IMR-90 (cell line): ENCODE measurements around the gene ICAM5. TPM values are rescaled to one million over a fixed set of nuclear protein-coding genes. Genes with fewer than 3 reads are reported as not detected.
A peak's percentile ranks its signal among the peaks of the same experiment; 100 is the strongest.

ENCODE experiments used
- ATAC-seq: fragments of 200-7000 bp; cut with Tn5 transposase; 2 replicates; pipeline ENCODE4 v1.9.1; 2020; ENCODE audit warnings: low read depth, mild to moderate bottlenecking, moderate library complexity
- BruUV-seq: library from RNA; stranded (reverse); fragments of 400-500 nt; replicated peaks from 2 replicates; lab custom pipeline; 2021; lab: Mats Ljungman, UMichigan
- CTCF ChIA-PET: fragments of 300-600 bp; formaldehyde crosslinking; extraction: SDS; loops from one replicate; lab custom pipeline; 2021; ENCODE audit warnings: antibody characterized with exemption; lab: Yijun Ruan, JAX
- POLR2A ChIA-PET: fragments of 300-600 bp; sonication (Branson Sonifier 250); formaldehyde crosslinking; loops from one replicate; lab custom pipeline; 2022; ENCODE audit warnings: antibody characterized with exemption; ENCODE audit not compliant: unreplicated experiment; lab: Charles Lee
- DNase-seq: peaks from one replicate; pipeline ENCODE4 v3.0.0; 2013
- H2AFZ ChIP-seq: replicated peaks from 2 replicates; pipeline ENCODE3; 2013; ENCODE audit warnings: low read length, mild to moderate bottlenecking; ENCODE audit not compliant: poor library complexity
- H2AK5ac ChIP-seq: 2 replicates; pipeline ENCODE4 v1.6.1; 2013; ENCODE audit warnings: low read depth, low read length, inconsistent platforms
- H2AK9ac ChIP-seq: replicated peaks from 2 replicates; pipeline ENCODE3; 2013; ENCODE audit warnings: mild to moderate bottlenecking, low read depth, low read length, moderate library complexity; ENCODE audit not compliant: poor library complexity
- H2BK120ac ChIP-seq: 2 replicates; pipeline ENCODE4 v1.6.1; 2013; ENCODE audit warnings: low read depth, low read length, inconsistent platforms
- H2BK15ac ChIP-seq: 3 replicates; pipeline ENCODE4 v1.6.1; 2013; ENCODE audit warnings: low read depth, low read length, inconsistent platforms
- H2BK20ac ChIP-seq: 2 replicates; pipeline ENCODE4 v1.6.1; 2013; ENCODE audit warnings: low read depth, mild to moderate bottlenecking, inconsistent platforms, low read length, moderate library complexity
- H2BK5ac ChIP-seq: 2 replicates; pipeline ENCODE4 v1.6.1; 2013; ENCODE audit warnings: mild to moderate bottlenecking, low read depth, low read length, inconsistent platforms; ENCODE audit not compliant: poor library complexity, severe bottlenecking
- H3K14ac ChIP-seq: replicated peaks from 2 replicates; pipeline ENCODE4 v1.6.1; 2013; ENCODE audit warnings: low read depth, low read length, inconsistent platforms
- H3K18ac ChIP-seq: 2 replicates; pipeline ENCODE4 v1.6.1; 2013; ENCODE audit warnings: low read depth, low read length, control low read depth
- H3K23ac ChIP-seq: 2 replicates; pipeline ENCODE4 v1.6.1; 2013; ENCODE audit warnings: low read depth, low read length, inconsistent platforms
- H3K27ac ChIP-seq: 2 replicates; pipeline ENCODE4 v1.5.1; 2013; ENCODE audit warnings: mild to moderate bottlenecking, control low read depth, low read length; ENCODE audit not compliant: insufficient read depth
- H3K27me3 ChIP-seq: 2 replicates; pipeline ENCODE4 v1.6.1; 2013; ENCODE audit warnings: low read length; ENCODE audit not compliant: control insufficient read depth, insufficient read depth
- H3K36me3 ChIP-seq: 2 replicates; pipeline ENCODE4 v1.6.1; 2013; ENCODE audit warnings: low read length, mixed read lengths; ENCODE audit not compliant: control insufficient read depth, insufficient read depth
- H3K4ac ChIP-seq: 2 replicates; pipeline ENCODE4 v1.6.1; 2013; ENCODE audit warnings: low read depth, low read length, inconsistent platforms
- H3K4me1 ChIP-seq: 2 replicates; pipeline ENCODE4 v1.6.1; 2013; ENCODE audit warnings: low read length, mixed read lengths; ENCODE audit not compliant: control insufficient read depth, insufficient read depth
- H3K4me2 ChIP-seq: 2 replicates; pipeline ENCODE4 v1.6.1; 2013; ENCODE audit warnings: low read depth, mild to moderate bottlenecking, control low read depth, low read length, moderate library complexity
- H3K4me3 ChIP-seq: 2 replicates; pipeline ENCODE4 v1.5.1; 2013; ENCODE audit warnings: low read depth, mild to moderate bottlenecking, control low read depth, low read length, moderate library complexity; ENCODE audit not compliant: insufficient read depth
- H3K56ac ChIP-seq: 2 replicates; pipeline ENCODE4 v1.6.1; 2013; ENCODE audit warnings: low read length, inconsistent platforms; ENCODE audit not compliant: insufficient read depth; ENCODE audit errors: extremely low read depth
- H3K79me1 ChIP-seq, 2 experiments: 2 replicates each; pipeline ENCODE4 v1.6.1; 2013; ENCODE audit warnings: low read length in 2 of 2, inconsistent platforms in 1 of 2, low read depth in 1 of 2
- H3K9ac ChIP-seq: 2 replicates; pipeline ENCODE4 v1.6.1; 2013; ENCODE audit warnings: low read depth, low read length, control low read depth
- H3K9me1 ChIP-seq: 2 replicates; pipeline ENCODE4 v1.6.1; 2013; ENCODE audit warnings: low read length, inconsistent platforms; ENCODE audit not compliant: insufficient read depth
- H3K9me3 ChIP-seq: 2 replicates; pipeline ENCODE4 v1.6.1; 2013; ENCODE audit warnings: low read length; ENCODE audit not compliant: control insufficient read depth, insufficient read depth
- H4K20me1 ChIP-seq: 2 replicates; pipeline ENCODE4 v1.6.1; 2013; ENCODE audit warnings: low read length, inconsistent platforms; ENCODE audit not compliant: insufficient read depth
- H4K5ac ChIP-seq: 2 replicates; pipeline ENCODE4 v1.6.1; 2013; ENCODE audit warnings: mild to moderate bottlenecking, low read depth, low read length, control low read depth
- H4K8ac ChIP-seq, 2 experiments: 2 replicates each; pipeline ENCODE4 v1.6.1; 2013; ENCODE audit warnings: low read depth in 2 of 2, low read length in 2 of 2, control low read depth in 1 of 2, inconsistent platforms in 1 of 2
- H4K91ac ChIP-seq: 2 replicates; pipeline ENCODE4 v1.6.1; 2013; ENCODE audit warnings: low read depth, low read length, inconsistent platforms; ENCODE audit not compliant: insufficient read depth
- MAZ ChIP-seq: IDR thresholded peaks from 2 replicates; pipeline ENCODE4 v1.6.1; 2012; ENCODE audit warnings: low read depth, mild to moderate bottlenecking, low read length, improper control_type of control experiment, moderate library complexity, borderline replicate concordance
- WGBS, 2 experiments: methylation state at CpG; one replicate each; pipeline versions ENCODE4 v1.1.5 to v1.1.7; 2013; ENCODE audit warnings: missing lambda C conversion rate in 2 of 2; ENCODE audit not compliant: insufficient read length in 1 of 2; ENCODE audit errors: extremely low coverage in 2 of 2; 5-methylcytosine and 5-hydroxymethylcytosine counted together
- dilution Hi-C: fragments of 300-500 bp; cut with HindIII; formaldehyde crosslinking; loops from one replicate; pipeline ENCODE4 v1.14.3; 2018; ENCODE audit warnings: low sequenced_read_pairs; ENCODE audit not compliant: unreplicated experiment
- in situ Hi-C: fragments of 300-500 bp; cut with MboI; formaldehyde crosslinking; loops from 3 replicates; pipeline ENCODE4 v1.14.3; 2019; ENCODE audit warnings: low sequenced_read_pairs, inconsistent platforms, mixed read lengths
- intact Hi-C: fragments of 100-400 bp; cut with micrococcal nuclease; formaldehyde crosslinking; loops from 2 replicates; pipeline ENCODE4 v1.10.0; 2022
- polyA plus RNA-seq, 3 experiments: library from polyadenylated mRNA; depleted of rRNA; stranded (reverse); fragments of >200 nt; gene quantifications; 2 replicates each; pipeline ENCODE4 v1.2.3, GENCODE V29; 2012; ENCODE audit warnings: low replicate concordance in 1 of 3
- total RNA-seq: library from RNA; depleted of rRNA; stranded (reverse); fragments of >200 nt; gene quantifications from 2 replicates; pipeline ENCODE4 v1.2.3, GENCODE V29; 2012
- TF ChIP-seq, protein P1 (sequence below): fragments of 150-350 bp; IDR thresholded peaks from 2 replicates; pipeline ENCODE4 v1.6.1; 2017; ENCODE audit warnings: mild to moderate bottlenecking, antibody characterized with exemption, low read length, low read depth

ICAM5 gene
- total and polyA plus RNA-seq, 2 of the 4 experiments (the other 2 are of a cell fraction) = 3.0 to 23.9 TPM

DNA sequence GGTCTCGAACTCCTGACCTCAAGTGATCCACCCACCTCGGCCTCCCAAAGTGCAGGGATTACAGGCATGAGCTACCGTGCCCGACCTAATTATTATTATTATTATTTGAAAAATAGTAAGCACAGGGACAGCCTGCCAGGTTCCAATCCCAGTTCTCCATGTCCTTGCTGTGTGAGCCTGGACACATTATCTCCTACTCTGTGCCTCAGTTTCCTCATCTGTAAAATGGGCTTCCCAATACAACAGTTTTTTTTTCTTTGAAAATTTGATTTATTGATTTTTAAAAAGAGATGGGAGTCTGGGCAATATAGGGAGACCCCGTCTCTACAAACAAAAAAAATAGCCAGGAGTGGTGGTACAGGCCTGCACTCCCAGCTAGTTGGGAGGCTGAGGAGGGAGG, 16.6 kb downstream of the ICAM5 start:
- no peak overlapping the region for H2AK9ac ChIP-seq
- no peak overlapping the region for H2BK5ac ChIP-seq
- H3K4ac ChIP-seq = no peak overlapping the region
- H3K9ac ChIP-seq = no peak overlapping the region
- 100% methylated on average over 1 of the region's 5 CpGs; no CpG with 5 or more reads in 1 of the 2 experiments for WGBS, 2 experiments
- no peak overlapping the region for H3K56ac ChIP-seq
- ChIA-PET POLR2A (interaction anchor here (0.5 kb wide), 1 partner anchor 230 kb away, joined by 4 read pairs; no protein-coding TSS in a partner anchor), CTCF (no interaction called here)
- H3K4me3 ChIP-seq = no peak overlapping the region
- H3K14ac ChIP-seq = no peak overlapping the region
- no peak overlapping the region for H2BK15ac ChIP-seq
- TF ChIP-seq MAZ = no peak
- TF ChIP-seq, protein P1, sequence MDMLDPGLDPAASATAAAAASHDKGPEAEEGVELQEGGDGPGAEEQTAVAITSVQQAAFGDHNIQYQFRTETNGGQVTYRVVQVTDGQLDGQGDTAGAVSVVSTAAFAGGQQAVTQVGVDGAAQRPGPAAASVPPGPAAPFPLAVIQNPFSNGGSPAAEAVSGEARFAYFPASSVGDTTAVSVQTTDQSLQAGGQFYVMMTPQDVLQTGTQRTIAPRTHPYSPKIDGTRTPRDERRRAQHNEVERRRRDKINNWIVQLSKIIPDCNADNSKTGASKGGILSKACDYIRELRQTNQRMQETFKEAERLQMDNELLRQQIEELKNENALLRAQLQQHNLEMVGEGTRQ = no peak
- H3K9me3 ChIP-seq = no peaks in the 10 kb centered on the region
- in situ Hi-C loops (no loop called here), intact Hi-C loops (no loop called here), dilution Hi-C loops (no loop called here)
- no TSS peak for BruUV-seq
- H3K18ac ChIP-seq = no peak overlapping the region
- no peak overlapping the region for H3K27ac ChIP-seq
- no peak overlapping the region for H3K23ac ChIP-seq
- H3K79me1 ChIP-seq = 0 out of 4 replicates have a peak, but pooled peaks cover 0 to 4% of the 10 kb centered on the region in 2 experiments
- H4K20me1 ChIP-seq = no peaks in the 10 kb centered on the region
- no peak overlapping the region for H2AK5ac ChIP-seq
- H3K27me3 ChIP-seq = no peaks in the 10 kb centered on the region
- ATAC-seq (no peak), DNase-seq (no peak)
- H4K5ac ChIP-seq = no peak overlapping the region
- H2AFZ ChIP-seq = no peak overlapping the region
- H4K8ac ChIP-seq = no peak overlapping the region; a peak in 1 of 4 replicates
- peak overlapping the region; percentile 32; the same call in 1 of the 2 replicates for H2BK120ac ChIP-seq
- peaks cover 10% of the 10 kb centered on the region; the same call in 1 of the 2 replicates for H3K9me1 ChIP-seq
- peaks cover 10% of the 10 kb centered on the region for H3K36me3 ChIP-seq
- H4K91ac ChIP-seq = no peak overlapping the region
- peaks cover 9% of the 10 kb centered on the region for H3K4me1 ChIP-seq
- H3K4me2 ChIP-seq = no peak overlapping the region
- H2BK20ac ChIP-seq = peak overlapping the region; percentile 35; the same call in 1 of the 2 replicates
